Measurements from ENCODE around the gene GALNTL6. TPM values are rescaled to one million over a fixed set of nuclear protein-coding genes. Genes with fewer than 3 reads are reported as not detected.
"Not testable (repeated sequence)": the region's sequence is repeated elsewhere in the genome, so short reads cannot be mapped to it uniquely, and the experiment has no call there.

GALNTL6 gene
- polyA plus RNA-seq, 1 experiment = not detected

- ChIA-PET CTCF (interaction anchor here (0.5 to 4.9 kb wide), 103 partner anchors 10 to 1335 kb away, joined by 3 to 334 read pairs (median 5); partner anchors contain the start of gene GALNT7), POLR2A (interaction anchor here (1.4 kb wide), 1 partner anchor 238 kb away, joined by 5 read pairs; no protein-coding TSS in a partner anchor)
- H3K4me3 ChIP-seq (ENCODE audit: low read depth, low read length) = no peak overlapping the region
- no peak overlapping the region for H3K27ac ChIP-seq (ENCODE audit: low read depth, low read length)
- no peak for DNase-seq (ENCODE audit: low read depth, low spot score)
- no peaks in the 10 kb centered on the region for H3K27me3 ChIP-seq (ENCODE audit: control insufficient read depth, insufficient read depth, low read length)
- peak; percentile 47 for TF ChIP-seq CTCF (IDR thresholded peaks at IDR 0.05; ENCODE audit: low read depth, low read length)
- H3K9me3 ChIP-seq (ENCODE audit: control insufficient read depth, insufficient read depth, low read length) = no peaks in the 10 kb centered on the region
Observed at GRCh38 chr4:173014113-173014558, 1200.9 kb downstream of the GALNTL6 start.

GRCh38 chr4:173014836-173015235 lies 1201.6 kb downstream of the GALNTL6 start:
- Histone ChIP-seq H3K27me3 (ENCODE audit: control insufficient read depth, insufficient read depth, low read length) (no peaks in the 10 kb centered on the region), H3K27ac (ENCODE audit: low read depth, low read length) (no peak overlapping the region), H3K9me3 (ENCODE audit: control insufficient read depth, insufficient read depth, low read length) (no peaks in the 10 kb centered on the region), H3K4me3 (ENCODE audit: low read depth, low read length) (no peak overlapping the region)
- ChIA-PET POLR2A (no interaction called here), CTCF (interaction anchor here (2.2 to 4.9 kb wide), 3 partner anchors 9 to 285 kb away, joined by 84 to 334 read pairs (median 172); no protein-coding TSS in a partner anchor)
- no peak for DNase-seq (ENCODE audit: low read depth, low spot score)
- TF ChIP-seq CTCF (IDR thresholded peaks at IDR 0.05; ENCODE audit: low read depth, low read length) = no peak

GRCh38 chr4:173017802-173018201 lies 1204.6 kb downstream of the GALNTL6 start:
- CTCF ChIA-PET = interaction anchor here (1.0 to 1.4 kb wide), 3 partner anchors 153 to 284 kb away, joined by 3 to 12 read pairs (median 6); no protein-coding TSS in a partner anchor
- TF ChIP-seq CTCF (IDR thresholded peaks at IDR 0.05; ENCODE audit: low read depth, low read length) = no peak
- peaks cover 5% of the 10 kb centered on the region for H3K27me3 ChIP-seq (ENCODE audit: control insufficient read depth, insufficient read depth, low read length)

GRCh38 chr4:173018446-173018845 lies 1205.2 kb downstream of the GALNTL6 start:
- ChIA-PET CTCF (interaction anchor here (1.0 to 1.4 kb wide), 2 partner anchors 239 to 283 kb away, joined by 3 to 12 read pairs; no protein-coding TSS in a partner anchor), POLR2A (no interaction called here)
- Histone ChIP-seq H3K27ac (ENCODE audit: low read depth, low read length) (no peak overlapping the region), H3K27me3 (ENCODE audit: control insufficient read depth, insufficient read depth, low read length) (peaks cover 5% of the 10 kb centered on the region), H3K4me3 (ENCODE audit: low read depth, low read length) (no peak overlapping the region), H3K9me3 (ENCODE audit: control insufficient read depth, insufficient read depth, low read length) (no peaks in the 10 kb centered on the region)
- no peak for TF ChIP-seq CTCF (IDR thresholded peaks at IDR 0.05; ENCODE audit: low read depth, low read length)
- no peak for DNase-seq (ENCODE audit: low read depth, low spot score)

More at GRCh38 chr4:173017802-173018201, 1204.6 kb downstream of the GALNTL6 start:
- no peaks in the 10 kb centered on the region for H3K9me3 ChIP-seq (ENCODE audit: control insufficient read depth, insufficient read depth, low read length)
- no peak overlapping the region for H3K4me3 ChIP-seq (ENCODE audit: low read depth, low read length)
- POLR2A ChIA-PET = no interaction called here
- no peak for DNase-seq (ENCODE audit: low read depth, low spot score)
- H3K27ac ChIP-seq (ENCODE audit: low read depth, low read length) = no peak overlapping the region

GRCh38 chr4:173019664-173020063 lies 1206.5 kb downstream of the GALNTL6 start:
- Histone ChIP-seq H3K27ac (ENCODE audit: low read depth, low read length) (no peak overlapping the region), H3K27me3 (ENCODE audit: control insufficient read depth, insufficient read depth, low read length) (peaks cover 5% of the 10 kb centered on the region), H3K4me3 (ENCODE audit: low read depth, low read length) (no peak overlapping the region), H3K9me3 (ENCODE audit: control insufficient read depth, insufficient read depth, low read length) (no peaks in the 10 kb centered on the region)
- POLR2A ChIA-PET = no interaction called here
- CTCF ChIA-PET = interaction anchor here (0.6 to 2.9 kb wide), 4 partner anchors 126 to 272 kb away, joined by 3 to 26 read pairs (median 3); no protein-coding TSS in a partner anchor
- no peak for DNase-seq (ENCODE audit: low read depth, low spot score)
- no peak for TF ChIP-seq CTCF (IDR thresholded peaks at IDR 0.05; ENCODE audit: low read depth, low read length)

GRCh38 chr4:173021746-173022573 lies 1208.8 kb downstream of the GALNTL6 start:
- H3K4me3 ChIP-seq (ENCODE audit: low read depth, low read length); POLR2A ChIA-PET; H3K9me3 ChIP-seq (ENCODE audit: control insufficient read depth, insufficient read depth, low read length); H3K27ac ChIP-seq (ENCODE audit: low read depth, low read length); DNase-seq (ENCODE audit: low read depth, low spot score); H3K27me3 ChIP-seq (ENCODE audit: control insufficient read depth, insufficient read depth, low read length): not testable (repeated sequence)
- CTCF ChIA-PET = interaction anchor here (0.8 to 3.2 kb wide), 6 partner anchors 8 to 297 kb away, joined by 3 to 103 read pairs (median 14); no protein-coding TSS in a partner anchor
